H1 (cell line): ENCODE measurements around the gene TMEM244. TPM values are rescaled to one million over a fixed set of nuclear protein-coding genes. Genes with fewer than 3 reads are reported as not detected.
"Not testable (repeated sequence)": the region's sequence is repeated elsewhere in the genome, so short reads cannot be mapped to it uniquely, and the experiment has no call there.

Source experiments
- CTCF ChIA-PET: fragments of 300-600 bp; sonication (Branson Sonifier 250); formaldehyde crosslinking; loops from one replicate; lab custom pipeline; 2021; ENCODE audit not compliant: partially characterized antibody; lab: Charles Lee
- POLR2A ChIA-PET: fragments of 300-600 bp; sonication (Branson Sonifier 250); formaldehyde crosslinking; loops from one replicate; lab custom pipeline; 2021; ENCODE audit warnings: inconsistent platforms; ENCODE audit not compliant: partially characterized antibody; lab: Charles Lee
- DNase-seq, 2 experiments: peaks; one replicate each; pipeline versions ENCODE4 v3.0.0 to v3.0.0-alpha.2; 2010 to 2022; ENCODE audit warnings: low spot score in 2 of 2, low read depth in 1 of 2, mixed read lengths in 1 of 2
- FAIRE-seq: peaks from 2 replicates; lab custom pipeline; 2011; peaks lifted over from hg19 to GRCh38; lab: Jason Lieb, UNC
- H2AFZ ChIP-seq: 2 replicates; pipeline ENCODE4 v1.8.1; 2012; ENCODE audit warnings: low read length, inconsistent platforms
- H2AK5ac ChIP-seq: 2 replicates; pipeline ENCODE4 v1.6.1; 2013; ENCODE audit warnings: low read depth, low read length
- H2BK120ac ChIP-seq: replicated peaks from 2 replicates; pipeline ENCODE3; 2013; ENCODE audit warnings: low read depth, low read length, inconsistent platforms
- H2BK12ac ChIP-seq: 2 replicates; pipeline ENCODE4 v1.6.1; 2013; ENCODE audit warnings: low read depth, low read length
- H2BK15ac ChIP-seq: 2 replicates; pipeline ENCODE4 v1.6.1; 2013; ENCODE audit warnings: low read length
- H2BK20ac ChIP-seq: 2 replicates; pipeline ENCODE4 v1.6.1; 2013; ENCODE audit warnings: low read length
- H2BK5ac ChIP-seq: 2 replicates; pipeline ENCODE4 v1.6.1; 2013; ENCODE audit warnings: low read depth, low read length
- H3K14ac ChIP-seq: 2 replicates; pipeline ENCODE4 v1.6.1; 2013; ENCODE audit warnings: inconsistent platforms; ENCODE audit not compliant: insufficient read length
- H3K18ac ChIP-seq: 2 replicates; pipeline ENCODE4 v1.6.1; 2013; ENCODE audit warnings: low read length; ENCODE audit errors: extremely low read depth
- H3K23ac ChIP-seq: 2 replicates; pipeline ENCODE4 v1.6.1; 2013; ENCODE audit warnings: inconsistent platforms; ENCODE audit not compliant: insufficient read length
- H3K23me2 ChIP-seq: 2 replicates; pipeline ENCODE4 v1.6.1; 2013; ENCODE audit warnings: low read depth, low read length
- H3K27ac ChIP-seq: 2 replicates; pipeline ENCODE4 v1.6.1; 2011; ENCODE audit warnings: low read depth, low read length, inconsistent platforms
- H3K27me3 ChIP-seq, 4 experiments: replicated peaks in 1 of 4; 1 replicate in 1 of 4; 2 replicates in 3 of 4; pipeline versions ENCODE4 v1.6.1 to v1.8.1; 2011 to 2013; ENCODE audit warnings: low read length in 3 of 4, mild to moderate bottlenecking in 3 of 4, inconsistent platforms in 2 of 4, mixed read lengths in 2 of 4, moderate library complexity in 1 of 4; ENCODE audit not compliant: control insufficient read depth in 3 of 4, insufficient read depth in 3 of 4; ENCODE audit errors: extremely low read depth in 1 of 4
- H3K36me3 ChIP-seq, 4 experiments: 2 replicates each; pipeline versions ENCODE4 v1.6.1 to v1.8.1; 2011 to 2013; ENCODE audit warnings: mild to moderate bottlenecking in 4 of 4, low read length in 3 of 4, moderate library complexity in 2 of 4, control low read depth in 1 of 4, inconsistent platforms in 1 of 4; ENCODE audit not compliant: insufficient read depth in 4 of 4, control insufficient read depth in 2 of 4
- H3K4ac ChIP-seq: replicated peaks from 2 replicates; pipeline ENCODE3; 2013; ENCODE audit warnings: low read length, low read depth, mixed read lengths, inconsistent platforms; ENCODE audit not compliant: insufficient read length
- H3K4me1 ChIP-seq, 4 experiments: replicated peaks in 1 of 4; 1 replicate in 1 of 4; 2 replicates in 3 of 4; pipeline versions ENCODE4 v1.6.1 to v1.8.1; 2011 to 2013; ENCODE audit warnings: low read length in 3 of 4, inconsistent platforms in 2 of 4, mixed read lengths in 1 of 4; ENCODE audit not compliant: insufficient read depth in 4 of 4, control insufficient read depth in 3 of 4
- H3K4me2 ChIP-seq, 2 experiments: 2 replicates each; pipeline versions ENCODE4 v1.6.1 to v1.8.1; 2011 to 2013; ENCODE audit warnings: low read depth in 2 of 2, low read length in 2 of 2, control low read depth in 1 of 2, inconsistent platforms in 1 of 2, mild to moderate bottlenecking in 1 of 2; ENCODE audit not compliant: insufficient read depth in 1 of 2
- H3K4me3 ChIP-seq, 4 experiments: fragments of 200-600, 300-600 bp in 1 of 4; sonication (generic), shearing (Covaris generic), sonication (Bioruptor Twin) in 1 of 4; 2 replicates each; pipeline versions ENCODE4 v1.5.1 to v1.8.1; 2011 to 2016; ENCODE audit warnings: low read length in 4 of 4, low read depth in 3 of 4, control low read depth in 2 of 4, inconsistent platforms in 2 of 4, mild to moderate bottlenecking in 2 of 4, mixed read lengths in 1 of 4, moderate library complexity in 1 of 4; ENCODE audit not compliant: insufficient read depth in 2 of 4; ENCODE audit errors: extremely low read depth in 1 of 4
- H3K56ac ChIP-seq: replicated peaks from 2 replicates; pipeline ENCODE3; 2013; ENCODE audit warnings: low read depth, mild to moderate bottlenecking, mixed read lengths, low read length, inconsistent platforms; ENCODE audit not compliant: insufficient read length
- H3K79me1 ChIP-seq: 2 replicates; pipeline ENCODE4 v1.6.1; 2013; ENCODE audit warnings: low read depth, low read length, control low read depth
- H3K79me2 ChIP-seq, 2 experiments: 2 replicates each; pipeline versions ENCODE4 v1.6.1 to v1.8.1; 2012 to 2013; ENCODE audit warnings: low read length in 2 of 2, mild to moderate bottlenecking in 2 of 2, inconsistent platforms in 1 of 2; ENCODE audit not compliant: insufficient read depth in 2 of 2, control insufficient read depth in 1 of 2
- H3K9ac ChIP-seq, 4 experiments: replicated peaks in 1 of 4; 1 replicate in 1 of 4; 2 replicates in 3 of 4; pipeline versions ENCODE4 v1.6.1 to v1.8.1; 2011 to 2013; ENCODE audit warnings: low read depth in 3 of 4, low read length in 3 of 4, control low read depth in 2 of 4, mild to moderate bottlenecking in 2 of 4, moderate library complexity in 2 of 4, inconsistent platforms in 1 of 4; ENCODE audit errors: extremely low read depth in 1 of 4
- H3K9me3 ChIP-seq, 2 experiments: 2 replicates each; pipeline versions ENCODE4 v1.6.1 to v1.8.1; 2012 to 2013; ENCODE audit warnings: mild to moderate bottlenecking in 2 of 2, moderate library complexity in 2 of 2, control low read depth in 1 of 2, inconsistent platforms in 1 of 2, low read depth in 1 of 2, low read length in 1 of 2, mixed read lengths in 1 of 2; ENCODE audit not compliant: insufficient read depth in 2 of 2
- H4K20me1 ChIP-seq, 2 experiments: replicated peaks in 1 of 2; 2 replicates each; pipeline versions ENCODE3 to v1.8.1; 2011 to 2013; ENCODE audit warnings: inconsistent platforms in 2 of 2, low read length in 2 of 2, mild to moderate bottlenecking in 1 of 2; ENCODE audit not compliant: insufficient read depth in 2 of 2, control insufficient read depth in 1 of 2
- H4K5ac ChIP-seq: 2 replicates; pipeline ENCODE4 v1.6.1; 2013; ENCODE audit warnings: low read length, low read depth, mixed read lengths, inconsistent platforms; ENCODE audit not compliant: insufficient read length
- H4K8ac ChIP-seq: 2 replicates; pipeline ENCODE4 v1.8.0; 2013; ENCODE audit warnings: mild to moderate bottlenecking, moderate library complexity, low read length, inconsistent platforms; ENCODE audit not compliant: insufficient read depth; ENCODE audit errors: extremely low read depth
- H4K91ac ChIP-seq: replicated peaks from 2 replicates; pipeline ENCODE3; 2013; ENCODE audit warnings: low read length, mixed read lengths, inconsistent platforms; ENCODE audit not compliant: insufficient read length
- BRCA1 ChIP-seq: IDR thresholded peaks from 2 replicates; pipeline ENCODE4 v1.6.1; 2012; ENCODE audit warnings: low read depth, low read length, improper control_type of control experiment
- RAD21 ChIP-seq, 2 experiments: IDR thresholded peaks in 1 of 2; conservative IDR thresholded peaks in 1 of 2; 2 replicates each; pipeline ENCODE4 v1.6.1; 2011; ENCODE audit warnings: low read depth in 2 of 2, low read length in 2 of 2, improper control_type of control experiment in 1 of 2, inconsistent platforms in 1 of 2, mild to moderate bottlenecking in 1 of 2, moderate library complexity in 1 of 2
- TBP ChIP-seq: IDR thresholded peaks from 2 replicates; pipeline ENCODE4 v1.6.1; 2011; ENCODE audit warnings: low read depth, low read length, improper control_type of control experiment
- WGBS, 2 experiments: shearing (Covaris generic) in 1 of 2; methylation state at CpG; one replicate each; pipeline versions ENCODE4 v1.1.6 to v1.1.7; 2013 to 2015; ENCODE audit warnings: low lambda C conversion rate in 2 of 2, mixed read lengths in 2 of 2, inconsistent platforms in 1 of 2, low coverage in 1 of 2, missing lambda C conversion rate in 1 of 2; ENCODE audit not compliant: insufficient replicate concordance in 2 of 2, insufficient coverage in 1 of 2, insufficient read length in 1 of 2; ENCODE audit errors: extremely low coverage in 1 of 2, missing lambda C conversion rate in 1 of 2; 5-methylcytosine and 5-hydroxymethylcytosine counted together
- polyA plus RNA-seq, 7 experiments: library from polyadenylated mRNA; depleted of rRNA in 3 of 7; stranded (reverse) in 5 of 7; unstranded in 2 of 7; fragments of >200 nt in 5 of 7; fragments of 200-250 nt in 2 of 7; gene quantifications; 1 replicate in 5 of 7; 2 replicates in 1 of 7; 4 replicates in 1 of 7; pipeline versions ENCODE4 v1.2.1 to v1.2.3, GENCODE V29; 2011 to 2013; ENCODE audit warnings: missing spikeins in 2 of 7, mixed read lengths in 2 of 7
- total RNA-seq: library from RNA; stranded (reverse); fragmentation: NEBNext Ultra II Directional; extraction: Animal tissue kit (Norgen Biotek cat#: 25700); gene quantifications from 2 replicates; pipeline ENCODE4 v1.2.1, GENCODE V29; 2021

TMEM244 gene
- total and polyA plus RNA-seq, 2 of the 8 experiments (the other 6 are each of a cell fraction or from before 2014, with no cell fraction given), result not detected

DNA sequence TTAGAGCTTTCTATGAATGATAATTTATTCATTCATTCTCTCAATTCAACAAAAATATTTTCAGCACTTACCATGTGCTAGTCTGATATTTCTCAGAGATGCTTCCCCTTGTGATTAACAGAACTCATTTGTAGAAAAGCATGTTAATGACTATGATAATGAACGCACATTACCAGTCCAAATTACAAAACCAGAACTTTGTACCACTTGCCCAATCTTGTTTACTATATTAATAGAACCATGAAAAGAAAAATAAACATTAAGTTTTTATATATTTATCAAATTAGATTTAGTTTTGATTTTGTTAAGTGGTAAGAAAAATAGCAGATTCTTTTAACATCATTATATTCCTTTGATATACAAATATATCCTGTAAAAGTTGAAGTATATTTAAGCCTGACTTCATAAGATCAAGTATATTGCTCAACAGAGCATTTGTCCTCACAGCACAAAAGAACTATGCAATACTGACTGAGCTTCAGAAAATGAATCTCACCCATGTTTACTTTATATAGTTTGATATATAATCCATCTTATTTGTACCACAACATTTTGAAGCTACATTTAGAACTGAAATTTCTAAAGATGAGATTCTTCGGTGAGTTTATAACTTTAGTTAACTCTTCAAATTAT is 48.9 kb downstream of the TMEM244 start (continued):
- TF ChIP-seq RAD21 (IDR thresholded peaks at IDR 0.05 in 1 of 2, conservative IDR thresholded peaks at IDR 0.05 in 1 of 2; ENCODE audit: low read depth in 2 of 2, low read length in 2 of 2), result no peak
- no peak for TF ChIP-seq BRCA1
- no peak for TF ChIP-seq TBP

DNA sequence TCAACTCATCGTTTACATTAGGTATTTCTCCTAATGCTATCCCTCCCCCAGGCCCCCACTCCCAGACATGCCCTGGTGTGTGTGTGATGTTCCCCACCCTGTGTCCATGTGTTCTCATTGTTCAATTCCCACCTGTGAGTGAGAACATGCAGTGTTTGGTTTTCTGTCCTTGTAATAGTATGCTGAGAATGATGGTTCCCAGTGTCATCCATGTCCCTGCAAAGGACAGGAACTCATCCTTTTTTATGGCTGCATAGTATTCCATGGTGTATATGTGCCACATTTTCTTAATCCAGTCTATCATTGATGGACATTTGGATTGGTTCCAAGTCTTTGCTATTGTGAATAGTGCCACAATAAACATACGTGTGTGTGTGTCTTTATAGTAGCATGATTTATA is 54.0 kb downstream of the TMEM244 start:
- H3K56ac ChIP-seq, H2BK15ac ChIP-seq, H3K18ac ChIP-seq, H3K9ac ChIP-seq, H4K91ac ChIP-seq, H3K27me3 ChIP-seq, H3K4ac ChIP-seq, H2AFZ ChIP-seq, H3K4me3 ChIP-seq, H3K4me2 ChIP-seq, H3K9me3 ChIP-seq, H3K23me2 ChIP-seq, H4K20me1 ChIP-seq, H4K8ac ChIP-seq, H2AK5ac ChIP-seq, DNase-seq, POLR2A ChIA-PET, H3K14ac ChIP-seq, H4K5ac ChIP-seq, H3K27ac ChIP-seq, H2BK120ac ChIP-seq, FAIRE-seq, H2BK5ac ChIP-seq, H3K79me2 ChIP-seq, H2BK12ac ChIP-seq, H2BK20ac ChIP-seq, H3K23ac ChIP-seq, H3K36me3 ChIP-seq, H3K79me1 ChIP-seq, H3K4me1 ChIP-seq: not testable (repeated sequence)
- 92% methylated on average over 2 of the region's 2 CpGs; no CpG with 5 or more reads in 1 of the 2 experiments for WGBS, 2 experiments
- CTCF ChIA-PET, result interaction anchor here (1.2 kb wide), 1 partner anchor 32 kb away, joined by 3 read pairs; no protein-coding TSS in a partner anchor
